Effector memory CD4-positive, alpha-beta T cell (primary cell): Measurements from ENCODE around the gene RASAL3.
"Not testable (repeated sequence)": the region's sequence is repeated elsewhere in the genome, so short reads cannot be mapped to it uniquely, and the experiment has no call there.

ENCODE experiments used
- DNase-seq, 3 donors: peaks; one replicate each; pipeline ENCODE4 v3.0.0-alpha.2; 2020
- H3K27ac ChIP-seq: 2 replicates; pipeline ENCODE4 v1.7.0; 2013; ENCODE audit warnings: mild to moderate bottlenecking, low read length, moderate library complexity; ENCODE audit not compliant: insufficient read depth, poor library complexity, severe bottlenecking
- H3K27me3 ChIP-seq: replicated peaks from 2 replicates; pipeline ENCODE4 v1.7.0; 2013; ENCODE audit warnings: mild to moderate bottlenecking, low read length; ENCODE audit not compliant: insufficient read depth, control insufficient read depth, poor library complexity, severe bottlenecking
- H3K36me3 ChIP-seq: 2 replicates; pipeline ENCODE4 v1.7.0; 2013; ENCODE audit warnings: mild to moderate bottlenecking, low read length, moderate library complexity; ENCODE audit not compliant: control insufficient read depth, insufficient read depth
- H3K4me1 ChIP-seq: 2 replicates; pipeline ENCODE4 v1.7.0; 2013; ENCODE audit warnings: low read length, mild to moderate bottlenecking; ENCODE audit not compliant: control insufficient read depth, insufficient read depth, poor library complexity, severe bottlenecking
- H3K4me3 ChIP-seq: 2 replicates; pipeline ENCODE4 v1.7.0; 2013; ENCODE audit warnings: low read length, low read depth, mild to moderate bottlenecking; ENCODE audit not compliant: insufficient read depth, poor library complexity, severe bottlenecking
- H3K9me3 ChIP-seq: 2 replicates; pipeline ENCODE4 v1.7.0; 2013; ENCODE audit warnings: mild to moderate bottlenecking, low read length, moderate library complexity; ENCODE audit not compliant: control insufficient read depth

RASAL3 gene

GRCh38 chr19:15475169-15475568 is 10.8 kb upstream of the RASAL3 start:
- Histone ChIP-seq H3K4me3 (no peak overlapping the region), H3K27ac (no peak overlapping the region), H3K4me1 (peaks cover 7% of the 10 kb centered on the region), H3K9me3 (no peaks in the 10 kb centered on the region), H3K36me3 (no peaks in the 10 kb centered on the region), H3K27me3 (no peaks in the 10 kb centered on the region)
- no peak for DNase-seq

- H3K27ac ChIP-seq = not testable (repeated sequence)
Measured at GRCh38 chr19:15473821-15474220, 9.5 kb upstream of the RASAL3 start.

DNA sequence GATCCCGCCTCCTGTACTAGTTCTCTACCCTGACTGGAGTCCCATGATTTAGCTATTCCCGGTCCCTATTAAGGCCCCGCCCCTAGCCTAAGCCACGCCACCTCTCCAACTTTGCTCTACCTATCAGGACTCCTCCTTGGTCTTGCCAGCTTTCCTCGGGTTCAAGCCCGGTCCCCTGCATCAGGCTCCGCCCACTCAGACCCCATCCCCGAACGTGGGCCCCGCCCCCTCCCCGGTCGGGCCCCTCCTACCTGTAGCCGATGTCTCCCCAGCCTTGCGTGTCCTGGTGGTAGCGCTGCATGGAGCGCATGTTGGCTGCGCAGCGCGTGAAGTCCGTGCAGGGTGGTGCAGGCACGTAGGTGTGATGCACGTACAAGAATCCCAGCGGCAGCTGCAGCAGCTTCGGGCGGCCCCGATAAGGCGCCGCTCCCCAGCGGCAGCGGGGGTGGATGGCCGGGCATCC is 7.3 kb upstream of the RASAL3 start:
- Histone ChIP-seq H3K27me3 (no peaks in the 10 kb centered on the region), H3K4me3 (no peak overlapping the region)

More at GRCh38 chr19:15473821-15474220, 9.5 kb upstream of the RASAL3 start:
- not testable (repeated sequence) for H3K36me3 ChIP-seq, DNase-seq, H3K4me3 ChIP-seq, H3K27me3 ChIP-seq, H3K9me3 ChIP-seq
- H3K4me1 ChIP-seq = peaks cover 16% of the 10 kb centered on the region

DNA sequence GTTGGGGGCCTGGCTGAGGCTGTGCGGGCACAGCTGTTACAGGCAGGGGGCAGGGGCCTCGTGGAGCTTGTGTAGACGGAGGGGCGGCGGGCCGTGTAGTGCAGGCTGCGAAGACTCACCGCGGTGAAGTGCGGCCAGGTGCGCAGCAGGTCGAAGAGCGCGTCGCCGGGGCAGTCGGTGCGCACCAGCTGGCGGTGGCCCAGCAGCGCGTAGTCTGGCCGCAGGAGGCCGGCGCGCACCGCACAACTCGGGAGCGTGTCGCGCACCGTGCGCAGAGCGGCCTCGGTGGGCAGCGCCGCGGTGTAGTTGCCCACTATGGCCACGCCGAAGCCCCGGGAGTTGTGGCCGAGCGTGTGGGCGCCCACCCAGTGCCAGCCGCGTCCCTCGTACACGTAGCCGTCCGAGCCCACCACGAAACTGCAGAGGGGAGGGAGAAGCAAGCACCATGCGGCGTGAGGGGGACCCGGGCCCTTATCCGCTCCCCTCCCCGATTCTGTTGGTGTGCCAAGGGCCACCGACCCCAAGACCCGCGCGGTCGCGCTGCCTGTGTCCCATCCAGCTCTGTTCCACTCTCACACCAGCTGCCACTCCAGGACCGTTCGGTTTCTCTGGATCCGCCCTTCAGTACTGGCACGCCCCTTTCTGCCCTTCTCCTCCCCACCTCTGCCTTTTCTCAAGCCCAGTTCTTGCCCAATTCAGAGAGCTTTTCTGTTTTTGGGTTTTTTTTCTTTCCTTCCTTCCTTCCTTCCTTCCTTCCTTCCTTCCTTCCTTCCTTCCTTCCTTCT is 5.4 kb upstream of the RASAL3 start:
- Histone ChIP-seq H3K27me3 (no peaks in the 10 kb centered on the region), H3K36me3 (no peaks in the 10 kb centered on the region), H3K4me3 (peak overlapping the region; percentile 51), H3K27ac (no peak overlapping the region), H3K9me3 (no peaks in the 10 kb centered on the region), H3K4me1 (peaks cover 44% of the 10 kb centered on the region)
- DNase-seq = no peak

More for the DNA sequence above, 7.3 kb upstream of the RASAL3 start:
- Histone ChIP-seq H3K36me3 (no peaks in the 10 kb centered on the region), H3K27ac (no peak overlapping the region), H3K9me3 (no peaks in the 10 kb centered on the region), H3K4me1 (peaks cover 24% of the 10 kb centered on the region)
- DNase-seq = no peak

DNA sequence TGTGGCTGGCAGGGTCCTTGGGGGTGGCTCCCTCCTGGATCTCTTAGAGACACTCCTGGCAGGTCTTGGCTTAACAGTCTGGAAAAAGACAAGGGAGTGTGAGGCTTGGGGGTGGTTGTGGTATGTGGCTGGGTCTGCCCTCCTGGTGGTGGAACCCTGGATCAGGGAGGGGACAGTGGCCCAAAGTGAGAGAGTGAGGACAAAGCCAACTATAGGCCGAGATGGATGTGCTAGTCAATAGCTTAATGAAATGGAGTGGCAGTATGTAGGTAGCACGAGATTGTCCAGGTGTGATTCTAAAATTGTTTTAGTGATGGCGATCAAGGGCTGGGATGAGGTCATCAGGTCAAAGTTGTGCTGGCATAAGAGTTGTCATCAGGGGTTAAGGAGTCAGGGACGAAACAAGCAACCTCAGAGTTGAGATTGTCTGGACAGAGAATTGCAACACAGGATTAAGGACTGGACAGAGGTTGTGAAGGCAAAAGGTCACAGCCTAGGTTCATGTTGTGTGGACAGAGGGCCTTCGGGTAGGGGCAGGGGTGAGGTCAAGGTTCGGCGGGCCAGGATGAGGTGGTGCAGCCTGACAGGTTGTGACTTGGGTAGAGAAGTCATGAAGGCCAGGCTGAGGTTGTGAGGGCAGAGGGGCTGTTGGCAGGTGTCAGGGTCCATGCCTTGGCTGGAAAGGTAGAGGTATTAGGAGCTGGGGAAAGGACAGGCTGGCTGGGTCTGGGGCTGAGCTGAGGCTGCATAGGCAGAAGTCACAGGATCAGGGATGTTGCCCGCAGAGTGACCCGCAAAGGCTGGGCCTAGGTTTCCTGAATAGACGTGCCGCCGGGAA is 4.5 kb upstream of the RASAL3 start:
- H3K4me1 ChIP-seq = peaks cover 50% of the 10 kb centered on the region
- H3K27ac ChIP-seq = no peak overlapping the region
- H3K36me3 ChIP-seq = no peaks in the 10 kb centered on the region
- H3K27me3 ChIP-seq = no peaks in the 10 kb centered on the region
- H3K9me3 ChIP-seq = no peaks in the 10 kb centered on the region
- no peak for DNase-seq
- peak overlapping the region; percentile 51 for H3K4me3 ChIP-seq

DNA sequence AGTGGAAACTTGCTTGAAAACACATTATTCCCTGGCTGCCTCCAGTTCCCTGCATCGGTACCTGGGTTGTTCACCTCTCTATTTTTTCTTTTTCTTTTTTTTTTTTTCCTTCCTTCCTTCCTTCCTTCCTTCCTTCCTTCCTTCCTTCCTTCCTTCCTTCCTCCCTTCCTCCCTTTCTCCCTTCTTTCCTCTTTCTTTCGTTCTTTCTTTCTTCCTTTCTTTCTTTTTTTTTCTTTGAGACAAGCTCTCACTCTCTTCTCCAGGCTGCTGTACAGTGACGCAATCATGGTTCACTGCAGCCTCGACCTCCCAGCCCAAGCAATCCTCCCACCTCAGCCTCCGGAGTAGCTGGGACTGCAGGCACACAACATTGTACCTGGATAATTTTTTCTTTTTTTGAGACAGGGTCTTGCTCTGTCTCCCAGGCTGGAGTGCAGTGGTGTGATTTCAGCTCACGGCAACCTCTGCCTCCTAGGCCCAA is 3.4 kb upstream of the RASAL3 start:
- Histone ChIP-seq H3K4me3 (no peak overlapping the region), H3K4me1 (peaks cover 61% of the 10 kb centered on the region), H3K36me3 (no peaks in the 10 kb centered on the region), H3K27ac (no peak overlapping the region), H3K9me3 (no peaks in the 10 kb centered on the region), H3K27me3 (no peaks in the 10 kb centered on the region)
- no peak for DNase-seq

- H3K4me1 ChIP-seq = peaks cover 68% of the 10 kb centered on the region
- no peaks in the 10 kb centered on the region for H3K36me3 ChIP-seq
- DNase-seq = peak; percentile 46 to 57 (median 49)
- H3K27me3 ChIP-seq = no peaks in the 10 kb centered on the region
- H3K27ac ChIP-seq = peak overlapping the region; percentile 63
- H3K9me3 ChIP-seq = no peaks in the 10 kb centered on the region
- H3K4me3 ChIP-seq = no peak overlapping the region
Measured at GRCh38 chr19:15466851-15467733, 2.7 kb upstream of the RASAL3 start.

- H3K27ac ChIP-seq = peak overlapping the region; percentile 98
Measured at GRCh38 chr19:15463861-15464371, 428 bp downstream of the RASAL3 start.

DNA sequence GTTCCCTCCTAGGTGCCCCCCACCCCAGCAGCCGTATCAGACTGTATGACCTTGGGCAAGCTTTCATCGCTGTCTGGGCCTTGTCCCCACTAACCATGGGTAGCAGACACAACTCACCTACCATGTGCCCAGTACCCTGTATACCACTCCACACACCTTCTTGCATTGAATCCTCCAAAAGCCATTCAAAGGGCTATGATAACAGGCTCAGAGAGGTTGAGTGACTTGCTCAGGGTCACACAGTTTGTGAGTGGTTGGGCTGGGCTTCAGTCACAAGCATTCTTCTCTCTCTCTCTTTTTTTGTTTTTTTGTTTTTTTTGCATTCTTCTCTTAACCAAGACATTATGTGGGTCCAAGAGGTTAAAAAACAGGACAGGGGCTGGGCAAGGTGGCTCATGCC is 2.6 kb downstream of the RASAL3 start:
- H3K27ac ChIP-seq = peak overlapping the region; percentile 44
- peaks cover 42% of the 10 kb centered on the region for H3K36me3 ChIP-seq
- no peak for DNase-seq
- H3K4me1 ChIP-seq = peaks cover 60% of the 10 kb centered on the region
- H3K4me3 ChIP-seq = no peak overlapping the region
- no peaks in the 10 kb centered on the region for H3K9me3 ChIP-seq
- no peaks in the 10 kb centered on the region for H3K27me3 ChIP-seq

More at GRCh38 chr19:15463861-15464371, 428 bp downstream of the RASAL3 start:
- Histone ChIP-seq H3K27me3 (no peaks in the 10 kb centered on the region), H3K4me3 (peak overlapping the region; percentile 92), H3K9me3 (no peaks in the 10 kb centered on the region), H3K4me1 (peaks cover 74% of the 10 kb centered on the region), H3K36me3 (peaks cover 24% of the 10 kb centered on the region)
- peak; percentile 70 to 74 (median 71) for DNase-seq
